Stimulated activated CD4-positive, alpha-beta T cell treated with anti-CD3 and anti-CD28 coated beads, TNF-alpha, amount 100 ng/mL, for 1 hour (primary cell): ENCODE results near the gene KLHDC4.
"Not testable (repeated sequence)": the region's sequence is repeated elsewhere in the genome, so short reads cannot be mapped to it uniquely, and the experiment has no call there.

Experiments
- DNase-seq, 3 donors: peaks; one replicate each; pipeline ENCODE4 v3.0.0-alpha.2; 2020; ENCODE audit warnings: low read depth in 3 of 3, low spot score in 1 of 3

Gene KLHDC4

DNA sequence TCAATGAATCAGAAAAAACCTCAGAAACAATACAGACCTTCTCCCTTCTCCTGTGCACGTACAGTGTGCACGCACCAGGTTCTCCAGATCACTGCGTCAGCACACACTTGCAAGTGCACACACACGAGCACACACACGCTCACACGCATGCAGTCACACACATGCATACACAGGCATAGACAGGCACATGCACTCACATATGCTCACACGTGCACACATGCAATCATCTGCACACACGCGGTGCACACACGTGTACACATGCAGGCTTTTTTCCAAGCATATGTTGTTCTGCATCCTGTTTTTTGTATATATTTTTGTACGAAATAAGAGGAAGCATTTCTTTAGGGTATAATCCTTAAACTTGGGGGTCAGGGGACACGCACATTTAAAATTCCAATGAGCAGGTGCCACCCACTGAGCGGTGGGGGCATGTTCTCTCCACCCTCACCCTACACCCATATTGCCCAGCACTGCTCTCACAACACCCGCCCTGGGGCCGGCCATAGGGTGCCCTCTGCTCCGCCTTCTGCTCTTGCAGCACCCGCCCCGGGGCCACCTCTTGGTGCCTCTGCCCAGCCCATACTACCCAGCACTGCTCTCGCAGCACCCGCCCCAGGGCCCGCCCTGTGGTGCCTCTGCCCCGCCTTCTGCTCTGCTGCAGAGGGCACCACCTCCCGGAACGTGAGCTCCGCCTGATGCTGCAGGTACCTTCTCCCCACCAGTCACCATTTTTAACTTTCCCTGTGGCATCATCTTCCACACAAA, 20.9 kb downstream of the KLHDC4 start:
- DNase-seq, result no peak

DNA sequence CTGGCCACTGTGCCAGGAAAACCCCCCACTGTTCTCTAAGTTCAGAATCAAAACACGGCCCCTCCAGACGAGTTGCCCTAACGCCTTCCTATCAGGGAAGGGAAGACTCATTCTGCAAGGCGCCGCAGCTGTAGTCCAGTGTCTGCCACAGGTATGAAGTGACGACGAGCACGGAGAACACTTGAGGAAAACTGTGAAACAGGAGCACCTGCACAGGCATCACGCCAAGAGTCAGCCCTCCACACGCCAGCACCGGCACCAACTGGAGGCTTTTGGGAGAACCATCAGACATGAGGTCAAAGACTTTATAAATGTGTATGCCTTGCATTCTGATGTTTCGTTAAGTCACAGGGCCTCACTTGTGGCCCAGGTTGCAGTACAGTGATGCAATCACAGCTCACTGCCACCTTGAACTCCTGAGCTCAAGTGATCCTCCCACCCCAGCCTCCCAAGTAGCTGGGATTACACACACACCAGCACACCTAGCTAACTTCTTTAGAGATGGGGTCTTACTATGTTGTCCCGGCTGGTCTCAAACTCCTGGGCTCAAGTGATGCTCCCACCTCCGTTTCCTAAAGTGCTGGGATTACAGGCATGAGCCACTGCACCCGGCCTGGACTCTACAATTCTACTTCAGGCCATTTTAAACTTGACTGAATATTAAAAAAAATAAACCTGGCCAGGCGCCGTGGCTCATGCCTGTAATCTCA, 22.9 kb downstream of the KLHDC4 start:
- DNase-seq, result no peak

DNA sequence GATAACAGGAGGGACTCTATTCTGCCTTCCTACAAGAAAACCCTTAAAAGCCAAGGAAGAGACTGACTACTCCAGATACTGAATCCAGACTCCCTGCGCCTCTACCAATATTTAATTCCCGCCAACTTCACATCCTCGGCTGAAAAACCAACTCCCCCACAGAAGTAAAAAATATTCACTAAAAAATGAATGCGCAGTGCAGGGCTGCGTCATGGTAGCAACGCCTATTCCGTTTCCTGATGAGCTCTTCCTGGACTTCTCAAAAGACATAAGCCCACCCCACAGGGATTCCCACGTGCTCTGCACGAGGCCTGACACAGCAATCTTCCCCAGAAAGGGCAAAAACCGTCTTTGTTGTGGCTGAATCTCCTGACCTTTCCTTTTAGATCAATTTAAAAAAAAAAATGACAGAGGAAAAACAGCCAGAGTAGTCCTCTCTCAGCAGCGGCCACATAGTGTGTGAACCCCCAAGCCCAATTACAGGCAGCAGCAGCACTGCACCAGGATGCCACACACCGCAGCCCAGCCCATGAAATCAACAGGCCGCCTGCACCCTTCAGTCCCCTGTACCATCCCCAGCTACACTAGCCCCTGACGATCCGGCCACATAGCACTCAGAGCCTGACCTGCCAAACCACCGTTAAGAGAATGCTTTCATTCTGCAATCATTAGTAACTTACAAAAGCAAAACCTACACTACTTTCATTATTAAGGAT, 23.9 kb downstream of the KLHDC4 start:
- DNase-seq, result no peak

DNA sequence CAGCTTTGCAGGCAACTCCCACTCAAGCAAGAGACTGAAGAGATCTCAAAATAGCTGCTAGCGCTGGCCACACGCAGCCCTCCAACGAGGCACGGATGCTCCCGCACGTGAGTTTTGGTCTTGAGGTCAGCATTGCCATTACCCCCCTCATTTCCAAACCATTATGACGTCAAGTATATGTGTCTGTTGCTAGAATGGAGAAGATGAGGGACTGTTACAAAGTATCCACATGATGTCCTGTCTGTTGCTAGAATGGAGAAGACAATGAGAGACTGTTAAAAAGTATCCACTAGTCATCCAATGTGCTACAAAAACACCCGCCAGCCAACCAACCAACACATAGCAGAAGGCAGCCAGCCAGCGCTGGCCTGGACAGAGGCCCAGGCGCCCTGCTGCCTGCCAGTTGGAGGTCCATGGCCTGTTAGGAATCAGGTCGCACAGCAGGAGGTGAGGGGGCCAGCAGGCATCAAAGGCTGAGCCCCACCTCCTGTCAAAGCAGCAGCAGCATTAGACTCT, 24.8 kb downstream of the KLHDC4 start:
- no peak for DNase-seq

DNA sequence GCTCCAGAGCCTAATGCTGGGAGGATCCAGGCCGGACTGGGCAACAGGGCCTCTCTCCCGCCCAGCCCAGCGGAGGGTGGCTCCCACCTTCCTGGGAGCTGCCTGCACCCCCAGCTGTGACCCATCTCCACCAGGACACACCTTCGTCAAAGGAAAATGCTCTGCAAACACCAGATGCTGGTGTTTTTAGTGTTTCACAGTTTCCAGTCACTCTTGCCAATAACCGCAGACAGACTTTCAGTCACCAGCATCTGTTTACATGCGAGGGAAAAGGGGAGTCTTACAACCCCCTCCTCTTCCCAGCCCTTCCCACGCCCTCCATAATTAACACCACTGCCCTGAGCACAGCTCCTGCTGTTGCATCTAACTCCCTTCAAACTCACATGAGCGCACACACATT, 25.3 kb downstream of the KLHDC4 start:
- DNase-seq, result no peak

DNA sequence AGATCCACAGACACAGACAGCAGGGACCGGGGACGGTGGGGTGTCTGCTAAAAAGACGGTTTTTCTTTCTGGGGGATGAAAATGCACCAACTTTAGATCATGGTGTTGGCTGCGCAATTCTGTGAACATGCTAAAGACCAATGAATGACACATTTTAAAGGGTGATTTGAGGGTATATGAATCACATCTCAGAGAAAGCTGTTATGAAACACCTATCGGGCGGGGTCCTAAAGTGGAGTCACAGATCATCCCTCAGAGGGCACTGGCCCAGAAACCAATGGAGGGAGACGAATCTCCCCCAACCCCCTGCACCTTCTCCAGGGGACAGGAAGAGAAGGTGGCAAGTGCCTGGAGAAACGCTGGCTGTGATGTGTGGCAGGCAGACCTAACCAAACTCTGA, 26.0 kb downstream of the KLHDC4 start:
- no peak for DNase-seq

DNA sequence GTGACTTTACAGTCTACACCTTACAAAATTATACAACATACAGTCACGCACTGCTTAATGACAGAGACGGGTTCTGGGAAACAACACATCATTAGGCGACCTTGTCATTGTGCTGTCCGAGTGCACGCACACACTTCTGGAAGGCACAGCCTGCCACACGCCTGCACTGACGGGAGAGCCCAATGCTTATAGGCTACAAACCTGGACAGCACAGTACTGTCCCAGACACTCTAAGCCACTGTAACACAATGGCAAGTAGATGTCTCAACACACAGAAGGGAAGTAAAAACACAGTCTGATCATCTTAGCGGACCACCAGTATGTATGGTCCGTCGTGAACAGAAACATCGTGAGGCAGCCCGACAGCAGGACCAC, 29.8 kb downstream of the KLHDC4 start:
- DNase-seq, result no peak

DNA sequence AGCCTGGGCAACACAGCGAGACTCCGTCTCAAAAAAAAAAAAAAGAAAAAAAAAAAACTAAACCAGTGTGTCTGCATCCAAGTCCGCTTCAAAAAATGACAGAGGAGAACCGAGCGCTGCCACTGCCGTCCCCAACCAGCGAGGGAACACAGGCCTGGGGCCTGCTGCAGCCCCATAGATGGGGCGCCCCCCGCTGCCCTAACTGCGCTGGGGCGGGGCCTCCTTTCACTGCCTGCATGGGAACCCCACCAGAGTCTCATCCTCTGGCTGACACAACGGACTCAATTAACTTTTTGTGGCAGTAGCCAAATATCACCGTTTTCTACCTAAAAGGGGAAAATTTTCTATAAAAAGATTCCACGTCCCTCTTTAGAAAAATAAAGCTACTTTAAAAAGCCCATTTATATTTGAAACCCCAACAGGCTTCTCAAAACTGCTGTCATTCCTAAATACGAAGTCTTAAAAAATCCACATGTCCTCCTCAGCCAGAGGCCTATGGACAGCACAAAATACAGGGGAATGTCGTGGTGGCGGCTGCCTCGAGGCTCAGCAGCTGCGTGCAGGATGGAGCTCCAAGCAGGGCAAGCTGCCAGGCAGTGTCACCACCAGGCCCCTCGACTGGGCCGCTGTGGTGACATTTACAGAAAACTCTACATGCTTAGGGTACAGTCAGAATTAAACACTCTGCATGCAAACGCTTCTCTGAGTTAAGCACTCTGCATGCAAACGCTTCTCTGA, 30.3 kb downstream of the KLHDC4 start:
- no peak for DNase-seq

DNA sequence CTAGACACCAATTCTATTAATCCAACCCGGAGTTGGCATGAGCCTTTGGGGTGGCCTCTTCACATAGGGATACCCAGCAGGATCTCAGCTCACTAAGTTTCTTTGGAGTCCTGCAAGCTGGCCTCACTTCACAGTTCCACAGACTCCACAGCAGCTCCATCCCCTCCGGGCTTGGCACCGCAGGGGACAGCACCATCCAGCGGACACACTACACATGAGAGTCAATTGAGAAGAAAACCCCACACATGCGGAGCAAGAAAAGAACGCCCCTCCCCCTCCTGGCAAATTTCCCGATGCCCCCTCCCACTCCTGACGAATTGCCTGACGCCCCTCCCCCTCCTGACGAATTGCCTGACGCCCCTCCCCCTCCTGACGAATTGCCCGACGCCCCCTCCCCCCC, 31.1 kb downstream of the KLHDC4 start:
- no peak for DNase-seq

DNA sequence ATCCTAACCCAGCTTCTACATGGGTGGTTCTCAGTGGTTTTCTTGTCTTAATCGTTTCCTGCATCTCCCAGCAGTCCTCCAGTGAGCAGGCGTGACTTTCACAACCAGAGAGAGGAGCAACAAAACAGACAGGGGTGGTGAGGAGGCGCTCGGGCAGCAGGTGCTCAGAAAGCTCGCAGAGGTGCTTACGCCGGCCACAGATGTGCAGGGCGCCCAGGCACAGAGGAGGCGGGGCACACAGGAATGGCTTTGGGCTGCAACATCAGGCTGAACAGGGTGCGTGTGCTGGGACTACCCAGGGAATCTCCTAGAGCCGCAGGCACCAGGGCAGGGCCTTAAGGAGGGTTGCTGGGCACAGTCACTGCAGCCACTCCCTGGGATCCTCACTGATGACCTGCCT, 32.6 kb downstream of the KLHDC4 start:
- DNase-seq, result no peak

DNA sequence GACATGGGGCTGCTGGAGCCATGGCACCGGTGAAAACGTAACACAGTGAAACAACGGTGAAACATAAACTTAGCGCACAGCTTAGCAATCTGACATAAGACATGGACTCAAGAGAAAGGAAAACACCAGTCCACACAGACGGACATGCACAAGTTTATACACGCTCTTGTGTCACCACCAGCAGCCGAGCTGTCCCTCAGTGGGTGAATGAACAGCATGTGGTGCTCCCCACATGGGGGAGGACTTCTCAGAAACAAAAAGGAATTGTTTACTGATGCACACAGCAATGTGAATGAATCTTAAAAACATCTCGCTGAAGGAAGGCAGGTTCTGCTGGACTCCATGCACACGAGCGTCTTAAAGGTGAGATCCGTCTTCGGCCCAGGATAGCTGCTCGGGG, 34.2 kb downstream of the KLHDC4 start:
- DNase-seq, result no peak

DNA sequence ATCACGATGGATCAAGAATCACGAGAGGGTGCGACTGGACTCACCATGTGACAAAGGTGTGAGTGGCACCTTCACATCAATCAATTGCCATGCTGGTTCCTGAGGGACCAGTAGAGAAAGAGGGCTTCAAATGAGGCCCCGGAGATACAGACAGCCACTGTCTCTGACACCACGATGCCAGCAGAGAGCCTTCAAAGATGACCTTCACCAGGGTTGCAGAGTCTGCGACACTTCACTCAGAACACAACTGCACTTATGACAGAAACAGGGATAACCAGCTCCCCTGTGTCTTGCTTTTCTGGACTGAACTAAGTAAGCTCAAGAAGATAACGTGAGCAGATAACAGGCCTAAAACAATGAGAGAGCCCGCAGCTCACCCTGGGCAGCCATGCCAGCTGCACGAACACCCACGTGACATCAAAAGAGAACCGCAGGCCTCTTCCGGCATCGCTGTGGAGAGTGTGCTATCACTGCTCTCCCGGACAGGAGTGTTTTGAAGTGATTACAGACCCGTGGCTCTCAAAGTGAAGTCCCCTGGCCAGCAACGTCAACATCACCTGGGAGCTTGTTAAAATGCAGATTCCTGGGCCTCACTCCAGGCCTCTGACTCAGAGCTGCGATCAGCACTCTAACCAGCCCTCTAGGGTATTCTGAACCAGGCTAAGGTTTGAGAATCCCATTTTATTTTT, 36.4 kb downstream of the KLHDC4 start:
- DNase-seq, result no peak

DNA sequence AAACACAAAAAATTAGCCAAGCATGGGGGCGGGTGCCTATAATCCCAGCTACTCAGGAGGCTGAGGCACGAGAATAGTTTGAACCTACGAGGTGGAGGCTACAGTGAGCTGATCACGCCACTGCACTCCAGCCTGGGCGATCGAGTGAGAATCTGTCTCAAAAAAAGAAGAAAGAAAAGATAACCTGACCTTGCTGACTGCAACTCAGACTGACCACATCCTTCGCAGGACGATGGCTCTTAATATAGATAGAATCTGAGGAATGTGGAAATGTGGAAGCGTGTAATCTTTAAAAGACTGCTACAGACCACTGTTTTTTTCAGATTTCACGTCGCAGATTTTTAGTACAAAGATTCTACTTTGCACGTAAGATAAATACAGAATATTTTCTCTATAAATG, 37.8 kb downstream of the KLHDC4 start:
- no peak for DNase-seq

DNA sequence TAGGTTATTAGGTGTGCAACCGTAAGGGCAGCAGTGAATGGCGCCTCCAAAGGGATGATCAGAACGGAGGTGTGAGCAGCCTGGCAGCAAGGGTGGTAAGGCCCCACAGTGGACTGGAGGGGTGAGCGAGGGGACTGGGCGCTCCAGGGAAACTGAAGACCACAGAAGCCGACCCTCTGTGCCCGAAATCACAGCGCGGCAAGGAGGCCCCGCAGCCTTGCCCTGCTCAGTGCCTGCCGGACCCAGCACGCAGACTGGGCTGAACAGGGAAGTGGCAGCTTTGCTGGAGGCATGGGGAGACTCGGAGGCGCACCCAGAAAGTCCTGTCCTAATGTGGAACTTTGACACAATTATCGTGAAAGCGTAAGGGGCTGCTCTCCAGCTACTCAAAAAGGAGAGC, 38.4 kb downstream of the KLHDC4 start:
- no peak for DNase-seq

DNA sequence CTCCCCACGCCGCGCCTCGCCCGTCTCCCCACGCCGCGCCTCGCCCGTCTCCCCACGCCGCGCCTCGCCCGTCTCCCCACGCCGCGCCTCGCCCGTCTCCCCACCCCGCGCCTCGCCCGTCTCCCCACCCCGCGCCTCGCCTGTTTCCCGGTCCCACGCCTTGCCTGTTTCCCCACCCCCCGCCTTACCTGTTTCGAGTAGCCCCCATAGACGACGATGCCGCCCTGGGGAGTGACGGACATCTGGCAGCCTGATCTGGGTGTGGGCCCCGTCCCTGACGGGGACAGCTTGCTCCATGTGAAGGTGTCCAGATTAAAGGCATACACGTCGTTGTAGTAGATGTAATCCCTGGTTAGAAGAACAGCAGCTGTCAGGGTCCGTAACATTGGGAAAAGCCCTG, 39.2 kb downstream of the KLHDC4 start:
- not testable (repeated sequence) for DNase-seq

DNA sequence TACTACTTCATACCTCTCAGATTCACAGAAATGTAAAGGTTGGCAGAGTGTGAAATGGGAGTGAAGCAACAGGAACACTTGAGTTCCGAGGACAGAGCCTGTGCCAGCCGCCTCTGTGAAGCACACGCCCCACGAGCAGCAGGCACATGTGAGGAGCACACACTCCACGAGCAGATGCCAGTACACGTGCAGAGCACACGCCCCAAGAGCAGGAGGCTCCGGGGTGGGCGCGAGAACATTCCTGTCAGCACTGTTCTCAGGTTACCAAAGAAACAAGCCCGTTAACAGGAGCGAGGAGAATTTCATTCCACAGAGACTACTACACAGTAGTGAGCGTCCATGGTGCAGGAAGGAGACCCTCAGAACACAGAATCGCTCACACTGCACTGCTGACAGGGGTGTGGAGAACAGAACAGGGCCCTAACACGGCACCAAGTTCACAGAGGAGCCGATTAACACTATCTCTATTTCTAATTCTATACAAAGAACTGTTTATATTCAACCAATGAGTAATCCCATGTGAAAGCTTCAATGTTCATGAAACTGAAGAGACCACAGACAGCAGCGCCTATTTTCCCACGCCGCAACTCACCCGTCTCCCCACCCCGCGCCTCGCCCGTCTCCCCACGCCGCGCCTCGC, 40.1 kb downstream of the KLHDC4 start:
- DNase-seq, result no peak

DNA sequence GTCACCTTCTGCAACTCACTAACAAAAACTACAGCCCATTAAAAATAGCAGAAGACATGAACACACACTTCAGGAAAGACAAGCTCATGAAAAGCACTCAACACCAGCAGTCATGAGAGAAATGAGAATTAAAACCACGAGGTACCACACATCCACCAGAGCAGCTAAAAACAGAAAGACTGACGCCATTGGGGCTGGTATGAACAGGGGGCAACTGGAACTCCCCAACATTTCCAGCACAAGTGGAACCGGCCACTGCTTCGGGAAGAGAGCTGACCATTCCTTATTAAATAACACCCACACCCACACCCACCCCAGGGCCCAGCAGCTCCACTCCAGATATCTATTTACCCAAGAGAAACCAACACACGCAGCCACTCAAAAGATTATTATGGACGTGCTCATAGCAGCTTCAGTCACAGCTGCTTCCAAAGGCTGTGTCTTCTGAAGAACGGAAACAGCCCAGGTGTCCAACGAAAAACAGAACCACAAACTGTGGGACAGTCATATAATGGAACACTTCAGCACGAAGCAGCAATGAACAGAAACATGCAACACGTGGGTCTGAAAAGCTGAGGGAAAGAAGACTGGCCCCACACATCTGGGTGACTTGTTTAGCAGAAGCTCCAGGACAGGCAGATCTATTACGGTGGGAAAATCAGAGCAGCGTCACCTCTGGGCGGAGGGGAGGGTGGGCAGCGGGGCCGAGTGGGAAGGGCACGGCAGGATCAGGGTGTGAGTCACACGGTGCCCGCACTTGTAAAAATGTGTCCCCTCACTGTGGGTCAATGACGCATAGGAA, 41.1 kb downstream of the KLHDC4 start:
- DNase-seq, result no peak

DNA sequence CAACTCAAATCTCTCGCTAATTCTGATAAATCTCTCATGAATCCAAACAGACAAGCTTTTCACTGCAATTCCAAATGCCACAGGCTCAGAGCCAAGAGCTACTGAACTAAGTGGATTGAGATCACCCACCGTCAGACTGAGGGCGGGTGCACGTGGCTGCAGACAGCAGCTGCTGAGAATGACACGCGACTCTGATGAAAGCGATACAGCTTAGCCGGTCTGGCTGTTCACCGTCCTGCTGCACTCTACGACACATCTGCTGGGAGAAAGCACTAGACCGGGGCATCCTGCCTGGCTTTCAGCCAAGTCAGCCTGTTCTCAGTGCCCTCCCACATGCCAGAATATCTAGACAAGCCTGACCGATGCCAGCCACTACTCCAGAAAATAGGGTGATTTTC, 42.6 kb downstream of the KLHDC4 start:
- no peak for DNase-seq

DNA sequence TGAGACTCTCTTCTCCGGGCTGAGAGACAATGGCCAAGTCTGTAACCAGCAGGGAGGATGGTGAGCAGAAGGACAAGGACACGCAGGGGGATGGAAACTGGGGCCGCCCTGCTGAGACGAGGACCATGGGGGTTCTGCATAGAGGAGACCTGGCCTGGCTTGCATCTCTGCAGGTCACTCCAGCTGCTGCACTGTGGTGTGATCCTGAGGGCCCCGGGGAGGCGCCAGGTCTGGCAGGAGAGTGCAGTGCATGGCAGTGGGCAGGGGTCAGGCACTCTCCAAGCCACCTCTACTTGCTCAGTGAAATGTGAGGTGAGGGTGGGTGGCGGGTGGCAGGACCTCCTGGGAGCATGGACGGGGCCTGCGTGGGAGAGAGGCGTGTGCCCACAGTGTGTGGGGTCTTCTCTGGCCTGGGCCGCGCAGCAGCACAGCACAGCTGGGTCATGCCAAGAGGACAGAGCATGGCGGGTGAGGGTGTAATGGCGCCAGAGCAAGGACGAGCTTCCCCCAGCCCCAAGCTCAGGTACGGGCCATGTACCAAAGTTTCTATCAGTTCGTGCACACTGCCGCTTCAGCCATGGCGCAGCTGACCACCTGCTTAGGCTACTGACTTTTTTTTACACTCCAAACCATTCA, 43.1 kb downstream of the KLHDC4 start:
- no peak for DNase-seq
